HFF-Myc (cell line): ENCODE results near the gene IST1.

ENCODE experiments used
- DNase-seq: peaks from one replicate; pipeline ENCODE4 v3.0.0-alpha.2; 2011; ENCODE audit warnings: low read depth; ENCODE audit errors: extremely low read depth
- H3K4me3 ChIP-seq: replicated peaks from 2 replicates; pipeline ENCODE4 v1.5.1; 2011; ENCODE audit warnings: low read depth, mild to moderate bottlenecking, control low read depth, low read length
- CTCF ChIP-seq: IDR thresholded peaks from 2 replicates; pipeline ENCODE4 v1.5.1; 2012; ENCODE audit warnings: mild to moderate bottlenecking, low read depth, low read length, control low read depth; ENCODE audit errors: missing control alignments

Gene IST1

GRCh38 chr16:71852158-71852557 is 43.2 kb upstream of the IST1 start:
- H3K4me3 ChIP-seq: no peak overlapping the region
- no peak for DNase-seq
- no peak for TF ChIP-seq CTCF

GRCh38 chr16:71852561-71852960 is 42.8 kb upstream of the IST1 start:
- no peak for DNase-seq
- TF ChIP-seq CTCF: no peak
- no peak overlapping the region for H3K4me3 ChIP-seq

GRCh38 chr16:71853413-71853812 is 41.9 kb upstream of the IST1 start:
- no peak for TF ChIP-seq CTCF
- DNase-seq: no peak
- no peak overlapping the region for H3K4me3 ChIP-seq

- no peak overlapping the region for H3K4me3 ChIP-seq
- TF ChIP-seq CTCF: no peak
- no peak for DNase-seq
Observed at GRCh38 chr16:71854369-71854948, 40.9 kb upstream of the IST1 start.

- H3K4me3 ChIP-seq: no peak overlapping the region
- no peak for TF ChIP-seq CTCF
- DNase-seq: no peak
Observed at GRCh38 chr16:71855937-71856662, 39.2 kb upstream of the IST1 start.

GRCh38 chr16:71859762-71860521 is 35.4 kb upstream of the IST1 start:
- no peak for DNase-seq
- TF ChIP-seq CTCF: no peak
- H3K4me3 ChIP-seq: no peak overlapping the region
